ENCODE results near the gene SLC35F2. TPM values are rescaled to one million over a fixed set of nuclear protein-coding genes. Genes with fewer than 3 reads are reported as not detected.
"Not testable (repeated sequence)": the region's sequence is repeated elsewhere in the genome, so short reads cannot be mapped to it uniquely, and the experiment has no call there.

SLC35F2 gene
- polyA plus RNA-seq, 6 donors from 2014 or later: 20.6 to 37.1 (median 23.3) TPM

DNA sequence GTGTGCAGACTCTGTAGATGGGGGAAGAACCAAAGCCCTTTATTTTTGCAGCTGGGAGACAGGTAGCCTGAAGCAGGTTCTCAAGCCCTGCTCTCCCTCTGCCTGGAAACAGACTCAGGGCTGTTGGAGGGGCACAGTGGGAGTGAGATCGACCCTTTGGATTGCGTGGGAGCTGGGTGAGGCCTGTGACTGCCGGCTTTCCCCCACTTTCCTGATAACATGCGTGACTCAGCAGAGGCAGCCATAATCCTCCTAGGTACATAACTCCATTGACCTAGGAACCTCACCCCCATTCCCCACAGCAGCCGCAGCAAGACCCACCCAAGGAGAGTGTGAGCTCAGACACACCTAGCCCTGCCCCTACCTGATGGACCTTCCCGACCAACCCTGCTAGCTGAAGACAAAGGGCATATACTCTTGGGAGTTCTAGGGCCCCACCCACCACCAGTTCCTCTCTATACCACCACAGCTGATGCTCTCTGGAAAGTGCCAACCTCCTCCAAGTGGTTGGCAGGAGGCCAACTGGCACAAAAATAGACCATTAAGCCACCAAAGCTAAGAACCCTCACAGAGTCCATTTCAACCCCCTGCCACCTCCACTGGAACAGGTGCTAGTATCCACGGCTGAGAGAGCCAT is 99.8 kb downstream of the SLC35F2 start:
- H3K9me3 Mint-ChIP-seq: peaks cover 0 to 16% (median 4%) of the 10 kb centered on the region in 7 donors
- H3K36me3 Mint-ChIP-seq; H3K4me3 Mint-ChIP-seq; H3K27ac Mint-ChIP-seq; ATAC-seq (ENCODE audit: low read depth in 2 of 2); DNase-seq; H3K4me1 Mint-ChIP-seq: not testable (repeated sequence)
- H3K27me3 Mint-ChIP-seq: peaks cover 22 to 71% (median 56%) of the 10 kb centered on the region in 3 donors

- Mint-ChIP-seq H3K4me1 (no peaks in the 10 kb centered on the region), H3K27ac (no peak overlapping the region), H3K9me3 (peaks cover 0 to 16% (median 4%) of the 10 kb centered on the region in 7 donors), H3K27me3 (peaks cover 19 to 66% (median 48%) of the 10 kb centered on the region in 3 donors), H3K4me3 (no peak overlapping the region), H3K36me3 (peaks cover 0 to 4% of the 10 kb centered on the region in 2 donors)
- ATAC-seq (ENCODE audit: low read depth in 2 of 2) (no peak), DNase-seq (no peak)
Measured at GRCh38 chr11:107757661-107758060, 100.9 kb downstream of the SLC35F2 start.

GRCh38 chr11:107756553-107756952 is 102.0 kb downstream of the SLC35F2 start:
- no peak for DNase-seq
- Mint-ChIP-seq H3K27me3 (peaks cover 22 to 62% (median 40%) of the 10 kb centered on the region in 3 donors), H3K27ac (no peak overlapping the region), H3K4me3 (no peak overlapping the region), H3K4me1 (no peaks in the 10 kb centered on the region), H3K36me3 (peaks cover 0 to 4% of the 10 kb centered on the region in 2 donors), H3K9me3 (peaks cover 0 to 16% (median 4%) of the 10 kb centered on the region in 7 donors)
- no peak for ATAC-seq (ENCODE audit: low read depth in 2 of 2)

DNA sequence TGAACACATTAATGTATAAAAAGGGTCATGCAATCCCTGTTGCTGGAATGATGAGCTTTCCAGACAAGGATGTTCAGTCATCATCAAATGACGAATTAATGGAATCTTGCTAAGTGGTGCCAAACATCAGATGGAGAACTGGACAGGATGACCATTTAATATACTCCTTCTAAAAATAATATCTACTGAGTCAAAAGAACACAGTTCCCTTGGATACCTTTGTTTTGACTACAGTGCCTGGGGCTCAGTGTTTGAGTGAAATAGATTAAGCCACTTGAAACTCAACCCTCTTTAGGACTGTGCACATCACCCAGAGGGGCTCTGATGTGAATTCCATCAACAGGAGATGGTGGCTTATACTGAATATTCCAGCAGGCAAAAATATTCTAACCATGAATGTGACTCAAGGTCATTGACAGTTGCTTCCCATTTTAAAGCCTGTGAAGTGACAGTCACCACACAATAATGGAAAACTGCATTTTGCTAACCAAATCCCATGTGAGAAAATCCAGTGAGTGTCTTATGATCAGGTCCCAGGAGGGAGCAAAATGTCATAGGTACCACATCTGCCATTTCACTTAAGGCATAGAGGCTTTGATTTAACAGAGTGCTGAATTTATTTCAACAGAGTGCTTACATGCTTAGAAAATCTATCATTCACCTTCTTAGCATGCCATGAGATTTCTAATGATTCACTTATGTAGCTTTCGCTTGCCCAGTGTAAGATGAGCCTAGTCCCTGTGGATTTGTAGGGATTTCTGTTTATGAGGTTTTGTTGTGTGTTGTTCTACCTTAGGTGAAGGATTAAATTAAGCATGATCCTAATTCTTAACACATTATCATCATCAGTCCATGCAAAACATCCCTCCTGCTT is 105.4 kb downstream of the SLC35F2 start:
- Mint-ChIP-seq H3K4me3 (no peak overlapping the region), H3K9me3 (peaks cover 0 to 4% (median 0%) of the 10 kb centered on the region in 7 donors), H3K4me1 (no peaks in the 10 kb centered on the region), H3K36me3 (no peaks in the 10 kb centered on the region), H3K27me3 (peaks cover 21 to 46% (median 31%) of the 10 kb centered on the region in 3 donors), H3K27ac (no peak overlapping the region)
- DNase-seq (no peak), ATAC-seq (ENCODE audit: low read depth in 2 of 2) (no peak)

DNA sequence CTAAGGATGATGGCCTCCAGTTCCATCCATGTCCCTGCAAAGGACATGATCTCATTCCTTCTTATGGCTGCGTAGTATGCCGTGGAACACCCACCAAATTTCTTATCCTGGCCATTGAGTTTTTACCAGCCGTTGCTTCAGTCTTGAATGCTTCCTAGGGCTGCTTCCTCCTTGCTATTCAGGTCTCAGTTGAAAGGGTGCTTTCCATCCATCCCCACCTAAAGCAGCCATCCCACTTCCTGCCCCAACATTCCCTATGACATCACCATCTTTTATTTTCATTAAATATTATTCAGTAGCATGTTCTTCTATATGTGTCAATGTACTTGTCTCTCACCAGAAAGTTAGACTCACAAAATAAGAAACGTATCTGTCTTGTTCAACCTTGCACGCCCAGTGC is 106.1 kb downstream of the SLC35F2 start:
- H3K9me3 Mint-ChIP-seq: no peaks in the 10 kb centered on the region
- H3K4me1 Mint-ChIP-seq: no peaks in the 10 kb centered on the region
- DNase-seq (no peak), ATAC-seq (ENCODE audit: low read depth in 2 of 2) (no peak)
- H3K4me3 Mint-ChIP-seq: no peak overlapping the region
- peaks cover 14 to 46% (median 31%) of the 10 kb centered on the region in 3 donors for H3K27me3 Mint-ChIP-seq
- H3K36me3 Mint-ChIP-seq: no peaks in the 10 kb centered on the region
- H3K27ac Mint-ChIP-seq: no peak overlapping the region

DNA sequence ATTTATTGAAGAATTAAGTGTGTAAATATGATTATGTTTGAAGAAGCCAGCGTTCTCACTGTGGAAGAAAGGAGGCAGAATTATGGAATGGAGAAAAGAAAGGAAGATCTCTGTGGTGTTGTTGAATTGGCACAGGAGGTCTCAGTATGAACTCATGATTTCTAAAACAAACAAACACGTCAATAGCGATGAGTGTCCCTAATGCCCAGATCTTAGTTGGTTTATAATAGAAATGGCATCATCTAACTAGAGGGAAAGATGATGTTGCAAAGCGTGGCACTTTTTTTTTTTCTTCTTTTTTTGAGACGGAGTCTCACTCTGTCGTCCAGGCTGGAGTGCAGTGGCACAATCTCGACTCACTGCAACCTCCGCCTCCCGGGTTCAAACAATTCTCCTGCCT is 107.5 kb downstream of the SLC35F2 start:
- Mint-ChIP-seq H3K27me3 (peaks cover 11 to 36% (median 19%) of the 10 kb centered on the region in 3 donors), H3K27ac (no peak overlapping the region), H3K4me1 (no peaks in the 10 kb centered on the region), H3K4me3 (no peak overlapping the region), H3K9me3 (no peaks in the 10 kb centered on the region), H3K36me3 (no peaks in the 10 kb centered on the region)
- DNase-seq: no peak
- no peak for ATAC-seq (ENCODE audit: low read depth in 2 of 2)

DNA sequence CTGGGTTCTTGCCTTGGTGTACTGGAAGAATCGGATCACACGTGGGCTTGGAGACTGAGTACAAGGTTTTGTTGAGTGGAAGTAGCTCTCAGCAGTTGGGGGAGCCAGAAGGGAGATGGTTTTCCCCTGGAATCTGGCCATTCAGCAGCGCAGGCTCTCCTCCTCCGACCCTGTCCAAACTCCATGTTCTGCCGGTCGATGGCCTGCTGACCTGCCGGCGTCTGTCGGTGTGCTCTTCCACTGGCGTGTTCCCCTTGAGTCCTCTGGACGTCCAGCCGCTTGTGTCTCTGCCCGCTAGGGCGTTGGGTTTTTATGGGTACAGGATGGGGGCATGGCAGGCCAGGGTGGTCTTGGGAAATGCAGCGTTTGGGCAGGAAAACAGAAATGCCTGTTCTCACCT is 108.3 kb downstream of the SLC35F2 start:
- DNase-seq (no peak), ATAC-seq (ENCODE audit: low read depth in 2 of 2) (no peak)
- Mint-ChIP-seq H3K27me3 (peaks cover 14 to 32% (median 23%) of the 10 kb centered on the region in 3 donors), H3K4me3 (no peak overlapping the region), H3K36me3 (no peaks in the 10 kb centered on the region), H3K9me3 (no peaks in the 10 kb centered on the region), H3K27ac (no peak overlapping the region), H3K4me1 (no peaks in the 10 kb centered on the region)

DNA sequence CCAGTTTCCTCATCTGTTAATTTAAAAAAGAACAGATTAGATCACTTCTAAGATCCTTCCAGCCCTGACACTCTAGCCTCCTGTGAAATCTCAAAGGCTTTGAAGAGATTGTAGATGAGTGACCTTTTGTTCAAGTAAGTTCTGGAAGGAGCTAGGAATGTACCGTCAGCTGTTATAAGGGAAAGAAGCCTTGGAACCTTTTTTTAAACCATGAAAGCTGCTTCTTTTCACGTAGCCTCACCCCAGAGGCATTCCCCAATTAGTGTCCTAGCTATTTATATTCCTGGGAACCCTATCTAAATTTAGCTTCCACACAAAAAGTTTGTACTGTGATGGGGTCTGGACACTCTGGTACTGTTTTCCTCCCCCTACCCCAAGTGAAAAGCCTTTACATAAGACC is 111.0 kb downstream of the SLC35F2 start:
- DNase-seq (no peak), ATAC-seq (ENCODE audit: low read depth in 2 of 2) (no peak)
- peak overlapping the region in 1 of 6 donors; percentile 37 for H3K27ac Mint-ChIP-seq
- no peak overlapping the region for H3K4me3 Mint-ChIP-seq
- no peaks in the 10 kb centered on the region for H3K4me1 Mint-ChIP-seq
- peaks cover 22 to 44% (median 29%) of the 10 kb centered on the region in 3 donors for H3K27me3 Mint-ChIP-seq
- H3K36me3 Mint-ChIP-seq: no peaks in the 10 kb centered on the region
- no peaks in the 10 kb centered on the region for H3K9me3 Mint-ChIP-seq

GRCh38 chr11:107744736-107745135 is 113.9 kb downstream of the SLC35F2 start:
- peaks cover 0 to 12% (median 5%) of the 10 kb centered on the region in 7 donors for H3K9me3 Mint-ChIP-seq
- H3K27me3 Mint-ChIP-seq: peaks cover 25 to 61% (median 35%) of the 10 kb centered on the region in 3 donors
- no peaks in the 10 kb centered on the region for H3K4me1 Mint-ChIP-seq
- DNase-seq (no peak), ATAC-seq (ENCODE audit: low read depth in 2 of 2) (no peak)
- H3K4me3 Mint-ChIP-seq: no peak overlapping the region
- no peak overlapping the region for H3K27ac Mint-ChIP-seq
- peaks cover 0 to 5% of the 10 kb centered on the region in 2 donors for H3K36me3 Mint-ChIP-seq

GRCh38 chr11:107743191-107743590 is 115.4 kb downstream of the SLC35F2 start:
- Mint-ChIP-seq H3K27me3 (peaks cover 31 to 72% (median 34%) of the 10 kb centered on the region in 3 donors), H3K36me3 (peaks cover 0 to 10% of the 10 kb centered on the region in 2 donors), H3K4me1 (no peaks in the 10 kb centered on the region), H3K4me3 (no peak overlapping the region), H3K27ac (peak overlapping the region in 1 of 6 donors; percentile 34), H3K9me3 (peaks cover 0 to 19% (median 5%) of the 10 kb centered on the region in 7 donors)
- ATAC-seq (ENCODE audit: low read depth in 2 of 2) (no peak), DNase-seq (no peak)

DNA sequence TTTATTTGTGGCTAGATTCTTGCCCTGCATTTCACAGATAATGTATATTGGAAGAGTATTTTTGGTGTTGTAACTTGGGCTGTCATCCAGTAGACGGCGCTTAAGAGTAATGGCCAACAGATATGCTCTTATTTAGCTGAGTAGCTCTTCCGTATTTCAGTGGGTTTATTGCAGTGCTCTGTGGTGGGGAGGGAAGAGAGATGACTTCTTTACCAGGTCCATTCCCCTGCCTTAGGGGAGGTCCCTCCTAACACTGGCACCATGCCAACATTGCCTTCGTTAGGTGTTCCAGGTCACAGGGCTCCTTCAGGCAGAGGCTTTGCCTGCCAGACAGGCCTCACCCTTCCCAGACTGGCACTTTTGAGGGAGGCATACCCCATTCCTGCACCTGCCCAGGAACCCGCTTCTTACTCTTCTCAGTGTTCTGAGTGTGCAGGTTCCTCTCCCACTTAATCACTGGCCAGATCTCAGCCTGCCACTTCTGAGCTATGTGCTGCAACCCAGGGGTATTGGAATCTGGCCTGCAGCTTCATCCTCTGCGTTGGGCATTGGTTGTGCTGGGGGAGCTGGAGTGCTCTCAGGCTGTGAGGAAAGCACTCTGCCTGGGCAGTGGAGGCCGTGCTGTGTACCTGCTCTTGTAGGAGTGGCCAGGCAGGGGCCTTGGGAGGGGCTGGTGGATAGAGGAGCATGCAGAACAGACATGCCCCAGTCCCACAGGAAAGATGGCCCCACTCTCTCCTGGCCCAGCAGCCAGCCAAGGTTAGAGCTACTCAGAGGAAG is 117.4 kb downstream of the SLC35F2 start:
- Mint-ChIP-seq H3K9me3 (peaks cover 0 to 20% (median 5%) of the 10 kb centered on the region in 7 donors), H3K36me3 (peaks cover 0 to 10% of the 10 kb centered on the region in 2 donors), H3K27me3 (peaks cover 27 to 64% (median 35%) of the 10 kb centered on the region in 3 donors), H3K27ac (no peak overlapping the region), H3K4me1 (no peaks in the 10 kb centered on the region), H3K4me3 (no peak overlapping the region)
- DNase-seq (no peak), ATAC-seq (ENCODE audit: low read depth in 2 of 2) (no peak)
